A673 (cell line): ENCODE results near the gene RPL32. TPM values are rescaled to one million over a fixed set of nuclear protein-coding genes. Genes with fewer than 3 reads are reported as not detected.

Experiments
- BruUV-seq: library from RNA; stranded (reverse); fragments of 400-500 nt; replicated peaks from 2 replicates; lab custom pipeline; 2021; lab: Mats Ljungman, UMichigan
- CTCF ChIA-PET: fragments of 300-600 bp; sonication (Branson Sonifier 250); formaldehyde crosslinking; loops from one replicate; lab custom pipeline; 2022; ENCODE audit warnings: antibody characterized with exemption; lab: Charles Lee
- POLR2A ChIA-PET: fragments of 300-600 bp; sonication (Branson Sonifier 250); formaldehyde crosslinking; loops from one replicate; lab custom pipeline; 2022; ENCODE audit warnings: antibody characterized with exemption; ENCODE audit not compliant: low non-redundant PET; lab: Charles Lee
- DNase-seq: peaks from one replicate; pipeline ENCODE4 v3.0.0-alpha.2; 2015; ENCODE audit warnings: low spot score
- H3K27ac ChIP-seq: fragments of 200-600 bp; sonication (generic); 2 replicates; pipeline ENCODE4 v1.5.1; 2016; ENCODE audit warnings: mixed run types, low read depth, mild to moderate bottlenecking, mixed read lengths, antibody characterized with exemption, low read length; ENCODE audit not compliant: poor library complexity, severe bottlenecking
- H3K27me3 ChIP-seq: fragments of 200-600 bp; sonication (generic); replicated peaks from 2 replicates; pipeline ENCODE4 v1.6.1; 2017; ENCODE audit warnings: mixed run types, low read depth, mild to moderate bottlenecking, mixed read lengths, antibody characterized with exemption, low read length; ENCODE audit not compliant: insufficient read depth, poor library complexity
- H3K36me3 ChIP-seq: fragments of 200-600 bp; sonication (generic); 2 replicates; pipeline ENCODE4 v1.6.1; 2016; ENCODE audit warnings: mixed run types, mild to moderate bottlenecking, mixed read lengths, antibody characterized with exemption, low read length; ENCODE audit not compliant: insufficient read depth, poor library complexity, severe bottlenecking
- H3K4me1 ChIP-seq: fragments of 200-600 bp; sonication (generic); 2 replicates; pipeline ENCODE4 v1.6.1; 2017; ENCODE audit warnings: mixed run types, mild to moderate bottlenecking, mixed read lengths, antibody characterized with exemption, low read length; ENCODE audit not compliant: insufficient read depth, poor library complexity, severe bottlenecking
- H3K4me3 ChIP-seq: fragments of 200-600 bp; sonication (generic); 2 replicates; pipeline ENCODE4 v1.5.1; 2016; ENCODE audit warnings: low read depth, mixed run types, mild to moderate bottlenecking, mixed read lengths, low read length; ENCODE audit not compliant: poor library complexity, severe bottlenecking
- H3K9me3 ChIP-seq: fragments of 200-600 bp; sonication (generic); 2 replicates; pipeline ENCODE4 v1.6.1; 2016; ENCODE audit warnings: mixed run types, low read depth, mild to moderate bottlenecking, mixed read lengths, antibody characterized with exemption, low read length; ENCODE audit not compliant: poor library complexity, severe bottlenecking
- EZH2 ChIP-seq: fragments of 200-600 bp; sonication (generic); IDR thresholded peaks from 2 replicates; pipeline ENCODE4 v1.6.1; 2017; ENCODE audit warnings: borderline replicate concordance, low read depth, mild to moderate bottlenecking, mixed read lengths, antibody characterized with exemption, low read length; ENCODE audit not compliant: poor library complexity, severe bottlenecking
- intact Hi-C: fragments of 100-400 bp; cut with micrococcal nuclease; formaldehyde crosslinking; loops from one replicate; pipeline ENCODE4 v1.10.0; 2022; ENCODE audit not compliant: unreplicated experiment
- total RNA-seq: library from RNA; stranded (reverse); gene quantifications from 2 replicates; pipeline ENCODE4 v1.2.3, GENCODE V29; 2021
- TF ChIP-seq, protein P1 (sequence below): fragments of 300-800, 200-600 bp; sonication (generic); conservative IDR thresholded peaks from 2 replicates; pipeline ENCODE4 v1.5.1; 2017; ENCODE audit warnings: low read depth, mild to moderate bottlenecking, antibody characterized with exemption, low read length, moderate library complexity, mixed read lengths

Gene RPL32
- total RNA-seq, 1 experiment from 2014 or later = 1,684 TPM

DNA sequence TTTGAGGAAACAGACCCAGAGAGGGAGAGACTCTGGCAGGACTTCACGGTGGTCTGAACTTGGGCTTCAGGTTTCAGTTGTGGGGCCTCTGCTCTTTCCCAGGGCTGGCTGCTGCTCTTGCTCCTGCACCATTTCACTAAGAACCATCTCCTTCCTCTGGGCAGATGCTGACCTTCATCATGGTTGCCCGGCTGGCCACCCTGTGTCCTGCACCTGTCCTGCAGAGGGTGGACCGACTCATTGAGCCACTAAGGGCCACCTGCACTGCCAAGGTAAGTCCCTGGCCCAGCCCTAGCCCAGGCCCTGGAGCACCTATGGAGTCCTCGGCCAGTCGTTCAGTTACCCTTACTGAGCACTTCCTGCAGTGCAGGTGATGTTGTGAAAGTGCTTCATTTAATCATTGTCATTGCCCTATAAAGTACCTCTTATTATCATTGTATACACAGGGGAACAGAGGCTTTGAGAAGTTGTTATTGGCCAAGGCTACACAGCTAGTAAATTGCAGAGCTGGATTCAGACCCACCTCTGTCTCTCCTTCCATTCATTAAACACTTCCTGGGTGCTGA is 10.0 kb downstream of the RPL32 start:
- ChIA-PET POLR2A (interaction anchor here (0.6 to 0.7 kb wide), 2 partner anchors 10 to 210 kb away, joined by 3 to 4 read pairs; no protein-coding TSS in a partner anchor), CTCF (interaction anchor here (1.4 kb wide), 1 partner anchor 10 kb away, joined by 4 read pairs; the partner anchor contains the start of gene RPL32)
- Histone ChIP-seq H3K9me3 (no peaks in the 10 kb centered on the region), H3K4me3 (no peak overlapping the region), H3K27me3 (no peaks in the 10 kb centered on the region), H3K27ac (no peak overlapping the region), H3K4me1 (no peaks in the 10 kb centered on the region), H3K36me3 (peaks cover 59% of the 10 kb centered on the region)
- DNase-seq = no peak
- no TSS peak for BruUV-seq
- TF ChIP-seq, protein P1, sequence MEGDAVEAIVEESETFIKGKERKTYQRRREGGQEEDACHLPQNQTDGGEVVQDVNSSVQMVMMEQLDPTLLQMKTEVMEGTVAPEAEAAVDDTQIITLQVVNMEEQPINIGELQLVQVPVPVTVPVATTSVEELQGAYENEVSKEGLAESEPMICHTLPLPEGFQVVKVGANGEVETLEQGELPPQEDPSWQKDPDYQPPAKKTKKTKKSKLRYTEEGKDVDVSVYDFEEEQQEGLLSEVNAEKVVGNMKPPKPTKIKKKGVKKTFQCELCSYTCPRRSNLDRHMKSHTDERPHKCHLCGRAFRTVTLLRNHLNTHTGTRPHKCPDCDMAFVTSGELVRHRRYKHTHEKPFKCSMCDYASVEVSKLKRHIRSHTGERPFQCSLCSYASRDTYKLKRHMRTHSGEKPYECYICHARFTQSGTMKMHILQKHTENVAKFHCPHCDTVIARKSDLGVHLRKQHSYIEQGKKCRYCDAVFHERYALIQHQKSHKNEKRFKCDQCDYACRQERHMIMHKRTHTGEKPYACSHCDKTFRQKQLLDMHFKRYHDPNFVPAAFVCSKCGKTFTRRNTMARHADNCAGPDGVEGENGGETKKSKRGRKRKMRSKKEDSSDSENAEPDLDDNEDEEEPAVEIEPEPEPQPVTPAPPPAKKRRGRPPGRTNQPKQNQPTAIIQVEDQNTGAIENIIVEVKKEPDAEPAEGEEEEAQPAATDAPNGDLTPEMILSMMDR = no peak
- TF ChIP-seq EZH2 = no peak
- intact Hi-C loops = no loop called here

DNA sequence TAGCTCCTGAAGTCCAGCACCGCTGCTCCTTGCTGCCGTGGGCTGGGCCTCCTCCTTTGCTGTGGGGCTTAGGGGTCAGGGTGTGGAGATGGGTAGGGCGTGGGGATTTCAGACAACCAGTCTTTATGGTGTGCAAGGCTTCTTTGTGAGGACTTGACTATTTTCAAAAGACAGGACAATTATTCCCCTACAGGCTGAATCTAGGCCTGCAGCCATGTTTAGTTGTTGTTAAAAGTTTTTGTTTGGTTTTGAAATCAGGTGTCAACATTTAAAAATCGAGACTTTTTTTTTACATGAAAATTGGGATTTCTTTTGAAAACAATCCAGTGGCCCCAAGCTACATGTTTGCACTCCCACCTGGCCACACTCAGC is 10.6 kb downstream of the RPL32 start:
- POLR2A ChIA-PET = interaction anchor here (0.7 kb wide), 1 partner anchor 210 kb away, joined by 4 read pairs; no protein-coding TSS in a partner anchor
- TF ChIP-seq, protein P1 = peak; percentile 28; the same call in 1 of the 2 replicates
- TF ChIP-seq EZH2 = no peak
- intact Hi-C loops = no loop called here
- peaks cover 53% of the 10 kb centered on the region for H3K36me3 ChIP-seq
- no peaks in the 10 kb centered on the region for H3K9me3 ChIP-seq
- H3K27ac ChIP-seq = peak overlapping the region; percentile 46
- BruUV-seq = no TSS peak
- H3K4me1 ChIP-seq = no peaks in the 10 kb centered on the region
- no peak for DNase-seq
- CTCF ChIA-PET = interaction anchor here (1.1 kb wide), 1 partner anchor 21 kb away, joined by 12 read pairs; no protein-coding TSS in a partner anchor
- H3K27me3 ChIP-seq = no peaks in the 10 kb centered on the region
- no peak overlapping the region for H3K4me3 ChIP-seq

DNA sequence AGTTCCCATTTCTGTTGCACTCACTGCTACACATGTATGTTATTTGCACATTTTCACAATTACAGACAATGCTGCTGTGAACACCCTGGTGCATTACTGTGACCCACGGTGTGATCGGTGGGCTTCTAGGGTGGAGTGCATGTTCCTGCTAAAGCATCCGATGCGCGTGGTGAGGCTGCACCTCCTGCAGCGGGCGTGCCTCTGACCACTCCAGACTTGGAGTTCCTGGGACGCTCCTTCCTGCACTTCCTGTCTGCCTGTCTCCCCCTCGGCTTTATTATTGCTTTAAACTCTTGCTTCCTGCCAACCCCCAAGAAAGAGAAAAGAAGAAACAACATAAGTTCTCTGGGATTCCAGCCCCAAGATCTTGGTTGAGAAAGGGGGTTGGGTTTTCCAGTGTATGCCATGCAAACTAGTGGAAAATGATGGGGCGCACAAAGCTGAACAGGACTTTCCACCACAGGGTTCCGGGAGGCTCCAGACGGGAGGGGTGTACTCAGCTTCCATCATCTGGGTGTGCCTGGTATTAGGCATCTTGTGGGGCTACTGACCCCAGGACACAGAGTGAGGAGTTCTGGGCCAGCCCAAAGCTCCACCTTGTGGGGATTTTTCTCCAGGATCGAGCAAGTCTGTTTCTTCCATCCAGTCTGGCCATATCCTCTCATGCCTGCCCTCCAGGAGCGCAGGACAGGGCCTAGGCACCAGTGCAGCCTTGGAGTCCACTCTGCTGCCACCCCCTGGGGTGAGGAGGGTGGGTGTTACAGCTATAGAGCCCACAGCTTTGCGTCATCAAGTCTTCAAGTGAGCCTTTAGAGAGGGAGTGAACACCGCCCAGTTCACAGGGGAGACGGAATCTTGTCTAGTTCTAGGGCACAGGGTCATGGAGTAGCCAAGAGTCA is 11.2 kb downstream of the RPL32 start:
- Histone ChIP-seq H3K9me3 (no peaks in the 10 kb centered on the region), H3K27ac (peak overlapping the region; percentile 46), H3K36me3 (peaks cover 46% of the 10 kb centered on the region), H3K4me1 (no peaks in the 10 kb centered on the region), H3K27me3 (no peaks in the 10 kb centered on the region), H3K4me3 (no peak overlapping the region)
- intact Hi-C loops = no loop called here
- TF ChIP-seq, protein P1 = no peak
- ChIA-PET POLR2A (interaction anchor here (1.1 kb wide), 1 partner anchor 12 kb away, joined by 3 read pairs; no protein-coding TSS in a partner anchor), CTCF (interaction anchor here (1.1 kb wide), 1 partner anchor 20 kb away, joined by 12 read pairs; no protein-coding TSS in a partner anchor)
- no peak for DNase-seq
- BruUV-seq = no TSS peak
